RWPE1 (cell line): ENCODE data around the gene FXYD5.
A peak's percentile ranks its signal among the peaks of the same experiment; 100 is the strongest.

ENCODE experiments used
- CTCF ChIA-PET: fragments of 350-600 bp; sonication (Branson Sonifier 250); formaldehyde crosslinking; extraction: SDS; loops from one replicate; lab custom pipeline; 2021; lab: Yijun Ruan, JAX
- POLR2A ChIA-PET: fragments of 400-600 bp; formaldehyde crosslinking; extraction: SDS; loops from one replicate; lab custom pipeline; 2020; ENCODE audit warnings: antibody characterized with exemption; ENCODE audit not compliant: low non-redundant PET; lab: Yijun Ruan, JAX
- DNase-seq: peaks from one replicate; pipeline ENCODE4 v3.0.0; 2012; ENCODE audit warnings: low spot score
- H3K27ac ChIP-seq: fragments of 450-650 bp; 2 replicates; pipeline ENCODE4 v1.5.1; 2017
- CTCF ChIP-seq: fragments of 450-650 bp; conservative IDR thresholded peaks from 2 replicates; pipeline ENCODE4 v1.5.1; 2017; ENCODE audit warnings: low read depth, mild to moderate bottlenecking

FXYD5 gene

GRCh38 chr19:35166100-35167063 lies 11.8 kb downstream of the FXYD5 start:
- no peak for TF ChIP-seq CTCF
- no peak for DNase-seq
- peak overlapping the region; percentile 38 for H3K27ac ChIP-seq
- POLR2A ChIA-PET: no interaction called here
- CTCF ChIA-PET: no interaction called here

- ChIA-PET POLR2A (no interaction called here), CTCF (no interaction called here)
- no peak for TF ChIP-seq CTCF
- H3K27ac ChIP-seq: peak overlapping the region; percentile 40
- DNase-seq: no peak
Measured at GRCh38 chr19:35167251-35168119, 12.9 kb downstream of the FXYD5 start.

- peak; percentile 78 for DNase-seq
- ChIA-PET CTCF (interaction anchor here (0.7 to 0.8 kb wide), 2 partner anchors 10 to 89 kb away, joined by 4 read pairs; no protein-coding TSS in a partner anchor), POLR2A (interaction anchor here (0.6 kb wide), 1 partner anchor 19 kb away, joined by 3 read pairs; no protein-coding TSS in a partner anchor)
- H3K27ac ChIP-seq: peak overlapping the region; percentile 40
- TF ChIP-seq CTCF: no peak
Measured at GRCh38 chr19:35168196-35168595, 13.7 kb downstream of the FXYD5 start.

- POLR2A ChIA-PET: no interaction called here
- no peak for DNase-seq
- H3K27ac ChIP-seq: peak overlapping the region; percentile 40
- no peak for TF ChIP-seq CTCF
- CTCF ChIA-PET: interaction anchor here (0.7 to 1.0 kb wide), 3 partner anchors 9 to 102 kb away, joined by 3 to 5 read pairs (median 4); no protein-coding TSS in a partner anchor
Measured at GRCh38 chr19:35169221-35169995, 14.9 kb downstream of the FXYD5 start.

- ChIA-PET POLR2A (no interaction called here), CTCF (no interaction called here)
- no peak for TF ChIP-seq CTCF
- no peak for DNase-seq
- peak overlapping the region; percentile 40 for H3K27ac ChIP-seq
Measured at GRCh38 chr19:35170359-35171061, 16.0 kb downstream of the FXYD5 start.
